ENCODE measurements around the gene ZFYVE28.

GRCh38 chr4:2280531-2281300, 137.7 kb downstream of the ZFYVE28 start:
- TF ChIP-seq SUZ12 (IDR thresholded peaks at IDR 0.05; ENCODE audit: extremely low read depth, insufficient read depth, insufficient read length), result no peak
- no peak for TF ChIP-seq ZNF274 (IDR thresholded peaks at IDR 0.05; ENCODE audit: low read depth, low read length)
- no peak for TF ChIP-seq YY1 (IDR thresholded peaks at IDR 0.05; ENCODE audit: insufficient read depth, insufficient read length)
